Natural killer cell (primary cell): ENCODE data around the gene CYB561. TPM values are rescaled to one million over a fixed set of nuclear protein-coding genes. Genes with fewer than 3 reads are reported as not detected.

ENCODE experiments used
- ATAC-seq, 3 donors: fragments of 150-1000 bp in 2 of 3; fragments of 200-7000 bp in 1 of 3; cut with Tn5 transposase; 1 replicate in 1 of 3; 2 replicates in 2 of 3; pipeline ENCODE4 v1.10.0; 2021; ENCODE audit warnings: mild to moderate bottlenecking in 2 of 3, moderate library complexity in 2 of 3
- DNase-seq, 2 donors: peaks; one replicate each; pipeline versions ENCODE4 v3.0.0 to v3.0.0-alpha.2; 2013 to 2021; ENCODE audit warnings: mixed read lengths in 1 of 2
- H3K27ac ChIP-seq: one replicate; pipeline ENCODE4 v1.5.1; 2013; ENCODE audit warnings: mild to moderate bottlenecking, low read length
- H3K27me3 ChIP-seq: one replicate; pipeline ENCODE4 v1.6.1; 2013; ENCODE audit warnings: low read length; ENCODE audit not compliant: control insufficient read depth, insufficient read depth
- H3K36me3 ChIP-seq: one replicate; pipeline ENCODE4 v1.6.1; 2013; ENCODE audit warnings: low read length; ENCODE audit not compliant: control insufficient read depth, insufficient read depth
- H3K4me1 ChIP-seq: one replicate; pipeline ENCODE4 v1.6.1; 2013; ENCODE audit warnings: low read length; ENCODE audit not compliant: control insufficient read depth, insufficient read depth
- H3K4me3 ChIP-seq: one replicate; pipeline ENCODE4 v1.5.1; 2013; ENCODE audit warnings: low read length
- H3K9me3 ChIP-seq: one replicate; pipeline ENCODE4 v1.6.1; 2013; ENCODE audit warnings: low read length; ENCODE audit not compliant: control insufficient read depth, insufficient read depth
- H3K27ac Mint-ChIP-seq, 2 donors: one replicate each; pipeline ENCODE4 v1.8.0; 2022; ENCODE audit warnings: mild to moderate bottlenecking in 2 of 2, mixed read lengths in 2 of 2, moderate library complexity in 1 of 2
- H3K27me3 Mint-ChIP-seq, 2 donors: one replicate each; pipeline ENCODE4 v1.8.0; 2022; ENCODE audit warnings: low read depth in 2 of 2, mixed read lengths in 2 of 2
- H3K36me3 Mint-ChIP-seq: one replicate; pipeline ENCODE4 v1.8.0; 2022; ENCODE audit warnings: mixed read lengths
- H3K4me1 Mint-ChIP-seq, 2 donors: one replicate each; pipeline ENCODE4 v1.8.0; 2022; ENCODE audit warnings: mixed read lengths in 2 of 2
- H3K4me3 Mint-ChIP-seq: one replicate; pipeline ENCODE4 v1.8.0; 2022; ENCODE audit warnings: mild to moderate bottlenecking, moderate library complexity, mixed read lengths
- H3K9me3 Mint-ChIP-seq, 2 donors: one replicate each; pipeline ENCODE4 v1.8.0; 2022; ENCODE audit warnings: mixed read lengths in 2 of 2
- WGBS: methylation state at CpG from one replicate; pipeline ENCODE4 v1.1.7; 2013; ENCODE audit warnings: missing lambda C conversion rate; ENCODE audit not compliant: insufficient coverage; 5-methylcytosine and 5-hydroxymethylcytosine counted together
- intact Hi-C: fragments of 100-400 bp; cut with micrococcal nuclease; formaldehyde crosslinking; loops from one replicate; pipeline ENCODE4 v1.14.2; 2022
- total RNA-seq, 4 donors: library from RNA; stranded (reverse); fragments of 120-200 nt in 1 of 4; gene quantifications; one replicate each; pipeline versions ENCODE4 v1.2.3 to v1.2.4, GENCODE V29; 2013 to 2022
- TF ChIP-seq, protein P1 (sequence below): fragments of 200-600 bp; IDR thresholded peaks from one replicate; pipeline ENCODE4 v1.8.0; 2022; ENCODE audit warnings: antibody characterized with exemption

CYB561 gene
- total RNA-seq, 3 donors from 2014 or later (not counting 1 experiment from before 2014, with no cell fraction given): 16.3 to 19.3 (median 19.2) TPM

DNA sequence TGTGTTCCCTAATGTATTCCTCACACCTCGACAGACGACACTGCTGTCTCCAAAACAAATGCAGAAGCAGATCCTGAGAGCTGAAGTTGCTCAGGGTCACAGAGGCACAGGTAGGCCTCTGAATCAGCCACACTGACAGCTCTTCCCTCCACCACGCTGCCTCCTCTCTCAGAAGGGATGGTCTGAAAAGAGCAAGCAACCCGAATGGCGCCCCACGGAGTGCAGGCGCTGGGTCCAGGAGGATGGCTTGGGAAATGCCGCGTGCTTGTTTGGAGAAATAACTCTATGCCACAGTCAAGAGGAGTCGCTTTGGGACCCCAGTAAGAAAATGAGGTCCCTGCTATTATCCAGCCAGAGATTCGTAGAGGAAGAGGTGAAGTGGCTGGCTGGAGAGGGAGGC, 15.9 kb downstream of the CYB561 start:
- Histone ChIP-seq H3K36me3 (no peaks in the 10 kb centered on the region), H3K4me1 (peaks cover 38% of the 10 kb centered on the region), H3K27ac (no peak overlapping the region), H3K9me3 (no peaks in the 10 kb centered on the region), H3K4me3 (no peak overlapping the region), H3K27me3 (no peaks in the 10 kb centered on the region)
- TF ChIP-seq, protein P1, sequence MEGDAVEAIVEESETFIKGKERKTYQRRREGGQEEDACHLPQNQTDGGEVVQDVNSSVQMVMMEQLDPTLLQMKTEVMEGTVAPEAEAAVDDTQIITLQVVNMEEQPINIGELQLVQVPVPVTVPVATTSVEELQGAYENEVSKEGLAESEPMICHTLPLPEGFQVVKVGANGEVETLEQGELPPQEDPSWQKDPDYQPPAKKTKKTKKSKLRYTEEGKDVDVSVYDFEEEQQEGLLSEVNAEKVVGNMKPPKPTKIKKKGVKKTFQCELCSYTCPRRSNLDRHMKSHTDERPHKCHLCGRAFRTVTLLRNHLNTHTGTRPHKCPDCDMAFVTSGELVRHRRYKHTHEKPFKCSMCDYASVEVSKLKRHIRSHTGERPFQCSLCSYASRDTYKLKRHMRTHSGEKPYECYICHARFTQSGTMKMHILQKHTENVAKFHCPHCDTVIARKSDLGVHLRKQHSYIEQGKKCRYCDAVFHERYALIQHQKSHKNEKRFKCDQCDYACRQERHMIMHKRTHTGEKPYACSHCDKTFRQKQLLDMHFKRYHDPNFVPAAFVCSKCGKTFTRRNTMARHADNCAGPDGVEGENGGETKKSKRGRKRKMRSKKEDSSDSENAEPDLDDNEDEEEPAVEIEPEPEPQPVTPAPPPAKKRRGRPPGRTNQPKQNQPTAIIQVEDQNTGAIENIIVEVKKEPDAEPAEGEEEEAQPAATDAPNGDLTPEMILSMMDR: no peak
- DNase-seq (no peak), ATAC-seq (no peak)
- intact Hi-C loops: no loop called here
- H3K27me3 Mint-ChIP-seq: no peaks in the 10 kb centered on the region
- no peak overlapping the region for H3K4me3 Mint-ChIP-seq
- H3K27ac Mint-ChIP-seq: no peak overlapping the region
- H3K36me3 Mint-ChIP-seq: no peaks in the 10 kb centered on the region
- WGBS: 97% methylated on average over 11 of the region's 11 CpGs
- peaks cover 6 to 26% of the 10 kb centered on the region in 2 donors for H3K4me1 Mint-ChIP-seq
- H3K9me3 Mint-ChIP-seq: no peaks in the 10 kb centered on the region

DNA sequence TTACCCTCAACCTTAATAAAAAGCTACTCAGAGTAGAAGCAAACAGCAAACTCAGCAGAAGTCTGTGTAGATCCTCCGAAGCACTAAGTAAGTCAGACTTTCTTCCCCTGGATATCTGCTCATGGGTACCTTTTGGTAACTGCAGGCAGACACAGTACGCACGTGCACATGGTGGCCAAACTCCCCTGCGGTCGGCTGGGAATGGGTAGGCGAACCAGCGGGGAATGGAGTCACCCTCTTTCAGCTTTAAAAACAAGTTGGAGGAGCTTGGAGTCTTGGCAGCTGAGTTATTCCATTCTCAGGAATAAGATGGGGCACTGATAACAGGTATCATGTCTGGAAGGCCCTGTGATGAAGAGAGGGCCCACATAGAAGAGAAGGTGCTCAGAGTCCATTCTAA, 16.3 kb downstream of the CYB561 start:
- Histone ChIP-seq H3K27ac (no peak overlapping the region), H3K27me3 (no peaks in the 10 kb centered on the region), H3K9me3 (no peaks in the 10 kb centered on the region), H3K4me1 (peaks cover 34% of the 10 kb centered on the region), H3K4me3 (no peak overlapping the region), H3K36me3 (no peaks in the 10 kb centered on the region)
- Mint-ChIP-seq H3K4me1 (peaks cover 2 to 21% of the 10 kb centered on the region in 2 donors), H3K9me3 (no peaks in the 10 kb centered on the region), H3K4me3 (no peak overlapping the region), H3K27me3 (no peaks in the 10 kb centered on the region), H3K27ac (no peak overlapping the region), H3K36me3 (no peaks in the 10 kb centered on the region)
- intact Hi-C loops: loop anchor here (5.0 kb wide), 1 partner anchor 278 kb away; no protein-coding TSS in a partner anchor
- DNase-seq: no peak
- ATAC-seq: no peak
- TF ChIP-seq, protein P1: no peak
- WGBS: 96% methylated on average over 7 of the region's 7 CpGs

DNA sequence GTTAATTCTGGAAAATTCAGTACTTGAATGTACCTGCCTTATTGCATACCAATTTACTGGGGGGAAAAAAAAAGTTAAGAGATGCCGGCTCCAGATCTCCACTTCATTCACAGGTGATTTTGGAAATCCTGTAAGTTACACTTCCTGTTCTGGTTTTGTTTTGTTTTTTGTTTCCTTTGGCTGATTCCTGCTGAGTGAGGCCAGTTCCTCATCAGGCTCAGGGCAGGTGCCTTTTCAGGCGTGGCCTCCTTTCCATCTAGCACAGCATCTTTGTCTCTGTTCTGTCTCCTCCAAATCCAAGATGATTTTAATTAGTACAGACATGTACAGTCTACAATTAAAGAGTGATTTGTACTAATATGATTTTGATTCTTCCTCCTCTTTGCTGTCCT, 19.2 kb downstream of the CYB561 start:
- Histone ChIP-seq H3K4me3 (no peak overlapping the region), H3K27me3 (no peaks in the 10 kb centered on the region), H3K36me3 (no peaks in the 10 kb centered on the region), H3K4me1 (peaks cover 16% of the 10 kb centered on the region), H3K27ac (no peak overlapping the region), H3K9me3 (no peaks in the 10 kb centered on the region)
- Mint-ChIP-seq H3K36me3 (no peaks in the 10 kb centered on the region), H3K27me3 (no peaks in the 10 kb centered on the region), H3K4me3 (no peak overlapping the region), H3K9me3 (no peaks in the 10 kb centered on the region), H3K4me1 (peaks cover 0 to 10% of the 10 kb centered on the region in 2 donors), H3K27ac (no peak overlapping the region)
- ATAC-seq (no peak), DNase-seq (no peak)
- intact Hi-C loops: loop anchor here (5.0 kb wide), 1 partner anchor 280 kb away; no protein-coding TSS in a partner anchor
- WGBS: 86% methylated on average over 1 of the region's 2 CpGs
- TF ChIP-seq, protein P1: no peak
